Transverse colon (tissue), 4 donors: ENCODE results near the gene DCANP1. TPM values are rescaled to one million over a fixed set of nuclear protein-coding genes. Genes with fewer than 3 reads are reported as not detected.

ENCODE experiments used
- DNase-seq: peaks from one replicate; pipeline ENCODE4 v3.0.0-alpha.2; 2019
- H3K27ac ChIP-seq, 4 donors: fragments of 200-600 bp; sonication (generic); 2 replicates each; pipeline ENCODE4 v1.5.1; 2016 to 2018; ENCODE audit warnings: inconsistent platforms in 4 of 4
- H3K27me3 ChIP-seq: fragments of 200-600 bp; sonication (generic); 2 replicates; pipeline ENCODE4 v1.5.1; 2017; ENCODE audit warnings: inconsistent platforms
- H3K36me3 ChIP-seq, 4 donors: fragments of 200-600 bp; sonication (generic); 2 replicates each; pipeline ENCODE4 v1.5.1; 2017 to 2019; ENCODE audit warnings: inconsistent platforms in 4 of 4
- H3K4me1 ChIP-seq, 4 donors: fragments of 200-600 bp; sonication (generic); 2 replicates each; pipeline ENCODE4 v1.5.1; 2017 to 2020; ENCODE audit warnings: inconsistent platforms in 4 of 4
- H3K4me3 ChIP-seq, 4 donors: fragments of 200-600 bp; sonication (generic); 1 replicate in 1 of 4; 2 replicates in 3 of 4; pipeline versions ENCODE4 v1.5.1 to v1.6.1; 2017 to 2019; ENCODE audit warnings: inconsistent platforms in 4 of 4
- H3K9me3 ChIP-seq, 2 donors: fragments of 200-600 bp; sonication (generic); 2 replicates each; pipeline ENCODE4 v1.5.1; 2017 to 2019; ENCODE audit warnings: inconsistent platforms in 2 of 2
- EP300 ChIP-seq: sonication (generic); formaldehyde crosslinking; IDR thresholded peaks from one replicate; pipeline ENCODE4 v1.6.1; 2017; ENCODE audit warnings: antibody characterized with exemption, low read depth
- POLR2A ChIP-seq: fragments of 450-650 bp; IDR thresholded peaks from one replicate; pipeline ENCODE4 v1.6.1; 2016; ENCODE audit warnings: antibody characterized with exemption, mild to moderate bottlenecking, moderate library complexity
- POLR2AphosphoS5 ChIP-seq, 3 donors: sonication (generic); formaldehyde crosslinking; IDR thresholded peaks; one replicate each; pipeline ENCODE4 v1.6.1; 2016; ENCODE audit warnings: antibody characterized with exemption in 3 of 3
- WGBS, 2 donors: methylation state at CpG; one replicate each; pipeline ENCODE4 v1.1.5; 2018; ENCODE audit warnings: low coverage in 1 of 2; 5-methylcytosine and 5-hydroxymethylcytosine counted together
- in situ Hi-C, 4 donors: fragments of 200-750 bp; cut with MboI; loops; one replicate each; pipeline versions ENCODE4 v1.15.0 to v1.15.1; 2017; ENCODE audit warnings: low sequenced_read_pairs in 3 of 4, low pct_ligation_motif_present in 1 of 4, low pct_unique_long_range_greater_than_20kb in 1 of 4
- intact Hi-C: fragments of 100-400 bp; cut with DNase I; formaldehyde crosslinking; loops from one replicate; pipeline ENCODE4 v1.15.1; 2023; ENCODE audit warnings: low total_unique reads
- total RNA-seq, 4 donors: library from RNA; depleted of rRNA; stranded (reverse); fragments of >200 nt; gene quantifications; one replicate each; pipeline ENCODE4 v1.1.0, GENCODE V29; 2016
- TF ChIP-seq, protein P1 (sequence below), 5 experiments: fragments of 200-600 bp in 3 of 5; fragments of 450-650 bp in 2 of 5; sonication (generic) in 3 of 5; IDR thresholded peaks; 1 replicate in 2 of 5; 2 replicates in 3 of 5; pipeline ENCODE4 v1.5.1; 2016 to 2017; ENCODE audit warnings: antibody characterized with exemption in 5 of 5, inconsistent platforms in 3 of 5, mild to moderate bottlenecking in 2 of 5, moderate library complexity in 1 of 5

Gene DCANP1
- total RNA-seq, 4 donors from 2014 or later, result 0.95 TPM; not detected in 3

DNA sequence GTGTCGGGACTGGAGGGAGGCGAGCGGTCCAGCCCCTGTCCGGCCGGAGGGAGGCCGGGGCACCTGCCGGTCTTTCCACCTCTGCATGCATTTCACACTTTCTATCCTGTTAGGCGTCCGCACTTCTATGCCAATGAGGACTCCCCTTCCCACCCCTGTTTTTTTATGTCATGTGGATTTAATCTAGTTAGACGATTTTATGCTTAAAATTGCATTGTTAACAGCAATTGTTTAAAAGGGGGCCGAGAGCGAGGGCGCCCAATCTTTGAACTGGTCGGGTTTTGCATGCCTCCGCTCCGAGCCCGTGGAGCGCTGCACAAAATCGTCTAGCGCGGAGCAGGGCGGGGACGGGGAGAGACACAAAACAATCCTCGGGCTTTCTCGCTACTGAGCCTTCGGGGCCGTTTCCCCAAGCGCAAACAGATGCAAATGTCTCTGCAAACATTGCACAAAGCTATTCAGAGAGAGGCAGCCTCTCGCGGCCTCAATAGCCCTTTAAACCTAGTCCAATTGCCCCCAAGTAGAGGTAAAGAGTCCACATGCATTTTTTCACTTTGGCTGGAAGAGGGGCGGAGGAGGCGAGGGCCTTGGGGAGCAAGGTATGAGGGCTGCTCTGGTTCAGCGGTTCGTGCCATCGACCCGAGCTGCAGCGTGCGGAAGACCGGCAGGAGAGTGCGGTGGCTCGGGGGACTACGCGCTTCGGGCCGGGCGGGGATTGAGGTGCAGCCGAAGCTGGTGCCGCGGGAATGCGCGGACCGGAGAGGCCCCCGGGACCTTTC is 42.5 kb upstream of the DCANP1 start:
- TF ChIP-seq EP300 (no peak), POLR2A (no peak), POLR2AphosphoS5 (IDR thresholded peaks at IDR 0.05) (no peak)
- TF ChIP-seq, protein P1, sequence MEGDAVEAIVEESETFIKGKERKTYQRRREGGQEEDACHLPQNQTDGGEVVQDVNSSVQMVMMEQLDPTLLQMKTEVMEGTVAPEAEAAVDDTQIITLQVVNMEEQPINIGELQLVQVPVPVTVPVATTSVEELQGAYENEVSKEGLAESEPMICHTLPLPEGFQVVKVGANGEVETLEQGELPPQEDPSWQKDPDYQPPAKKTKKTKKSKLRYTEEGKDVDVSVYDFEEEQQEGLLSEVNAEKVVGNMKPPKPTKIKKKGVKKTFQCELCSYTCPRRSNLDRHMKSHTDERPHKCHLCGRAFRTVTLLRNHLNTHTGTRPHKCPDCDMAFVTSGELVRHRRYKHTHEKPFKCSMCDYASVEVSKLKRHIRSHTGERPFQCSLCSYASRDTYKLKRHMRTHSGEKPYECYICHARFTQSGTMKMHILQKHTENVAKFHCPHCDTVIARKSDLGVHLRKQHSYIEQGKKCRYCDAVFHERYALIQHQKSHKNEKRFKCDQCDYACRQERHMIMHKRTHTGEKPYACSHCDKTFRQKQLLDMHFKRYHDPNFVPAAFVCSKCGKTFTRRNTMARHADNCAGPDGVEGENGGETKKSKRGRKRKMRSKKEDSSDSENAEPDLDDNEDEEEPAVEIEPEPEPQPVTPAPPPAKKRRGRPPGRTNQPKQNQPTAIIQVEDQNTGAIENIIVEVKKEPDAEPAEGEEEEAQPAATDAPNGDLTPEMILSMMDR (IDR thresholded peaks at IDR 0.05), result no peak
- Histone ChIP-seq H3K9me3 (no peaks in the 10 kb centered on the region), H3K36me3 (no peaks in the 10 kb centered on the region), H3K4me3 (peak overlapping the region in 3 of 4 donors; percentile 9 to 39 (median 16)), H3K27ac (no peak overlapping the region), H3K4me1 (peaks cover 0 to 25% (median 16%) of the 10 kb centered on the region in 4 donors), H3K27me3 (peaks cover 94% of the 10 kb centered on the region)
- no peak for DNase-seq
- intact Hi-C loops (loop anchor here (10.0 kb wide), 1 partner anchor 345 kb away; the partner anchor contains the start of gene SLC25A48), in situ Hi-C loops (no loop called here)
- 9% methylated on average over 51 of the region's 53 CpGs; no CpG with 5 or more reads in 1 of the 2 donors for WGBS, 2 donors

DNA sequence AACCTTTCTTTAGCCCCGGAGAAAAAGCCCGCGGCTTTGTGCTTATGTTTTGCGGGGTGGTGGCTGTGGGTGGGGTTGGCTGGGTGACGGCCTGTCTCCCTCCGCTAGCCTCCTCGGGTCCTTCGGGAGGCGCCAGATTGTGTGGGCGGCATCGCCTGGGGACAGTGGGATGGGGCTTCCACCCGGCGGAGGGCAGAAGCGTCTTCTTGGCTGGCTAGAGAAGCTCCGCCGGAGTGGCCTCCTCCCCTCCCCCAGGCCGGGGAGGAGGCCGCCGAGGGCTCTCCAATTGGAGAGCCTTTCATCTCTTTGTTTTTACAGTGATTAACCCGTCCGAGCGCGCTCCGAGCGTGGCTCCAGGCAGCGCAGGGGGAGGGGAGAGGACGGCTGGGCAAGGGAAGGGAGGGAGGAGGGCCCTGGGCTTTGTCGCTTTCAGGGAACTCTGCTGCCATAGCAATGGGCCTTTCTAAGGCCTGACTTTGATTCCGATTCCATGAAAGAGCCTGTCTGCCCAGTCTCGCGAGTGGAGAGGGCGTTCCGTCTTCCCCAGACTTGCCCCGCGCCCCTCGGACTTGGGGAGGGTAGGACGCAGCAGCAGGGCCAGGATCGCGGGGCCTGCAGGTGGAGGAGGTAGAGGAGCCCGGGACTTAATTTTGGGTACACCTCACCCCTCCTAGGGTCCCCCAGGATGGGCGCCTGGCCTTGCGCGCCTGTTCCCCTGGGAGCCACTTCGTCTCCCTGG is 41.7 kb upstream of the DCANP1 start:
- 5% methylated on average over 41 of the region's 44 CpGs; no CpG with 5 or more reads in 1 of the 2 donors for WGBS, 2 donors
- in situ Hi-C loops (no loop called here), intact Hi-C loops (loop anchor here (10.0 kb wide), 1 partner anchor 346 kb away; the partner anchor contains the start of gene SLC25A48)
- Histone ChIP-seq H3K27me3 (peaks cover 89% of the 10 kb centered on the region), H3K4me1 (peaks cover 0 to 25% (median 16%) of the 10 kb centered on the region in 4 donors), H3K27ac (no peak overlapping the region), H3K36me3 (no peaks in the 10 kb centered on the region), H3K4me3 (peak overlapping the region; percentile 9 to 39 (median 14)), H3K9me3 (no peaks in the 10 kb centered on the region)
- TF ChIP-seq POLR2AphosphoS5 (IDR thresholded peaks at IDR 0.05) (no peak), EP300 (no peak), POLR2A (no peak)
- TF ChIP-seq, protein P1 (IDR thresholded peaks at IDR 0.05), result no peak
- DNase-seq, result no peak

DNA sequence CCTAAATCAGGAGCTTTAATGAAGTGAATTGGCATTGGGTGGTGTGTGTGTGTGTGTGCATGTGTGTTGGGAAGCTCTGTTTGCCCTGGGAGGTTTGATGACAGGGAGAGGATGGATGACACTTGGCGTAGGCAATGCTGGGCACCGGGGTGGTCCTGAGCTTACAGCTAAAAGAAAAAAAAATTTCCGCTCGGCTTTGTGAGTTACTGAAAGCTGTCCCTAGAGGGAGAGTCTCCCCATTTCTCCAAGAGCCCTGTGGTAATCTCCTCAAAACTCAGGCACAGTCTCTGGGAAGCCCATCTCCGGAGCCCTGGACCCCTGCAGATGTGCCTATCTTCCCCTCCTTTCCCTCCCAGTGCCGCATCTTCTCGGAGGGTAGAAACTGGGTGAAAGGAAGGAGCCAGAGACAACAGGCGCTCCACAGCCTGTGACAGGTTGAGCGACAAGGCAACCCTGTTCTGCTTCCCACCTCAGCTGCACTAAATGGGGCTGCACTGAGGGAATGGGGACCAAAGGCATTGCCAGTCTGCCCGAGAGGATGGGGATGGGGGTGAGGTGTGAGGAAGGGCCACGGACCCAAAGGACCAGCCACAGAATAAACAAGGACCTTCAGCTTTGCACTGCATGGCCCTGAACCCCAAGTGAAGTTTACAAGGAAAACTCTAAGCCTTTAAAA is 40.8 kb upstream of the DCANP1 start:
- 42 to 44% methylated on average over 3 to 11 of the region's 11 CpGs for WGBS, 2 donors
- H3K36me3 ChIP-seq, result no peaks in the 10 kb centered on the region

More for the DNA sequence above, 40.8 kb upstream of the DCANP1 start:
- DNase-seq, result no peak
- Histone ChIP-seq H3K27ac (no peak overlapping the region), H3K9me3 (no peaks in the 10 kb centered on the region), H3K4me1 (peaks cover 0 to 25% (median 16%) of the 10 kb centered on the region in 4 donors), H3K27me3 (peaks cover 81% of the 10 kb centered on the region), H3K4me3 (no peak overlapping the region)
- TF ChIP-seq POLR2AphosphoS5 (IDR thresholded peaks at IDR 0.05) (no peak), EP300 (no peak), POLR2A (no peak)
- TF ChIP-seq, protein P1 (IDR thresholded peaks at IDR 0.05), result no peak
- intact Hi-C loops, result loop anchor here (10.0 kb wide), 1 partner anchor 347 kb away; the partner anchor contains the start of gene SLC25A48
- in situ Hi-C loops, result no loop called here
